Heart right ventricle (tissue), 16 donors: ENCODE measurements around the gene N4BP2L2. TPM values are rescaled to one million over a fixed set of nuclear protein-coding genes. Genes with fewer than 3 reads are reported as not detected.

ENCODE experiments used
- ATAC-seq, 8 donors: fragments of 200-7000 bp; cut with Tn5 transposase; one replicate each; pipeline ENCODE4 v1.9.1; 2020; ENCODE audit warnings: mild to moderate bottlenecking in 8 of 8, moderate library complexity in 8 of 8, moderate number of reproducible peaks in 1 of 8
- DNase-seq, 2 donors: peaks; one replicate each; pipeline ENCODE4 v3.0.0-alpha.2; 2020
- H3K27ac ChIP-seq, 10 donors: fragments of 200-600 bp; sonication (generic) in 2 of 10; one replicate each; pipeline versions ENCODE4 v1.5.0 to v1.8.0; 2020 to 2022; ENCODE audit warnings: mild to moderate bottlenecking in 3 of 10
- H3K27me3 ChIP-seq, 7 donors: fragments of 200-600 bp; one replicate each; pipeline ENCODE4 v1.8.0; 2021 to 2022; ENCODE audit warnings: mild to moderate bottlenecking in 2 of 7
- H3K36me3 ChIP-seq, 9 donors: fragments of 200-600 bp; sonication (generic) in 1 of 9; one replicate each; pipeline versions ENCODE4 v1.5.0 to v1.8.0; 2020 to 2022; ENCODE audit warnings: mild to moderate bottlenecking in 2 of 9
- H3K4me1 ChIP-seq, 9 donors: fragments of 200-600 bp; sonication (generic) in 1 of 9; one replicate each; pipeline versions ENCODE4 v1.5.0 to v1.8.0; 2020 to 2022; ENCODE audit warnings: mild to moderate bottlenecking in 4 of 9
- H3K4me3 ChIP-seq, 10 donors: fragments of 200-600 bp; sonication (generic) in 2 of 10; one replicate each; pipeline versions ENCODE4 v1.5.0 to v1.8.0; 2020 to 2022; ENCODE audit warnings: mild to moderate bottlenecking in 7 of 10, moderate library complexity in 2 of 10
- H3K9me3 ChIP-seq, 11 donors: fragments of 200-600 bp in 10 of 11; sonication (generic) in 2 of 11; one replicate each; pipeline versions ENCODE4 v1.5.0 to v1.8.0; 2013 to 2022; ENCODE audit warnings: mild to moderate bottlenecking in 2 of 11, control low read depth in 1 of 11, moderate library complexity in 1 of 11
- WGBS, 2 donors: extraction: QIAGEN DNeasy Blood & Tissue Kit; methylation state at CpG; one replicate each; pipeline ENCODE4 v1.1.7; 2013; ENCODE audit warnings: inconsistent platforms in 1 of 2; 5-methylcytosine and 5-hydroxymethylcytosine counted together
- intact Hi-C, 10 donors: fragments of 100-400 bp; cut with DNase I; formaldehyde crosslinking; loops; one replicate each; pipeline versions ENCODE4 v1.11.1 to v1.14.2; 2022
- polyA plus RNA-seq, 2 donors: library from polyadenylated mRNA; stranded (reverse); fragments of 200-250 nt; gene quantifications; one replicate each; pipeline ENCODE4 v1.2.3, GENCODE V29; 2013
- total RNA-seq, 10 donors: library from RNA; stranded (reverse); fragmentation: NEBNext Ultra II Directional in 3 of 10; extraction: Animal tissue kit (Norgen Biotek cat#: 25700) in 3 of 10; gene quantifications; one replicate each; pipeline versions ENCODE4 v1.2.1 to v1.2.4, GENCODE V29; 2021 to 2023
- TF ChIP-seq, protein P1 (sequence below), 9 donors: fragments of 200-600 bp; sonication (generic) in 2 of 9; IDR thresholded peaks; one replicate each; pipeline versions ENCODE4 v1.5.0 to v1.8.0; 2021 to 2022; ENCODE audit warnings: antibody characterized with exemption in 9 of 9, mild to moderate bottlenecking in 5 of 9, moderate library complexity in 1 of 9
- donor health status: Arrhythmogenic right ventricular cardiomyopathy.
- donor health status: ischemic (EF 13 %, LVEDD 7.1; RV severe dilation, severe dysfunction).
- donor health status: healthy with polysubstance abuse.
- donor health status: DM: no; HTN: yes; CAD: no.
- donor health status: DM: no; HTN: no; CAD: no.
- donor health status: ischemic (EF 25% LVEDD 6.9; RV normal size, moderate dysfunction).
- donor health status: ischemic (EF 25% LVEDD 5.7; RV mildly dilated, moderate dysfunction).
- donor health status: healthy.
- donor health status: DM: yes; HTN: yes; CAD: no.
- donor health status: Ischemic cardiomyopathy.
- donor health status: ischemic (EF 35%, LVEDD 5.7; RV mildly dilated, moderate dysfunction).
- donor health status: nonischemic (EF 11% LVEDD 7.7; RV severe dilation, severe dysfunction).
- donor health status: DM: yes; HTN: yes; CAD: no.
- donor health status: PGD.
- donor health status: ischemic (EF 29% LVEDD 5.4; RV normal size, mild dysfunction).
- donor health status: nonischemic (EF 23%, LVEDD 6.1; RV moderate dilation, normal function).

The N4BP2L2 gene
- total and polyA plus RNA-seq, 12 donors: 28.2 to 162 (median 132) TPM

- DNase-seq (peak; percentile 44 to 46), ATAC-seq (peak; percentile 73 to 96 (median 86))
- WGBS, 2 donors: 29 to 37% methylated on average over 27 of the region's 27 CpGs
- H3K36me3 ChIP-seq: peaks cover 0 to 30% (median 0%) of the 10 kb centered on the region in 9 donors
- intact Hi-C loops: no loop called here
- H3K27me3 ChIP-seq: no peaks in the 10 kb centered on the region
- H3K4me3 ChIP-seq: peak overlapping the region in 9 of 10 donors; percentile 2 to 46 (median 41)
- H3K9me3 ChIP-seq: no peaks in the 10 kb centered on the region
- H3K4me1 ChIP-seq: peaks cover 0 to 18% (median 13%) of the 10 kb centered on the region in 9 donors
- TF ChIP-seq, protein P1, sequence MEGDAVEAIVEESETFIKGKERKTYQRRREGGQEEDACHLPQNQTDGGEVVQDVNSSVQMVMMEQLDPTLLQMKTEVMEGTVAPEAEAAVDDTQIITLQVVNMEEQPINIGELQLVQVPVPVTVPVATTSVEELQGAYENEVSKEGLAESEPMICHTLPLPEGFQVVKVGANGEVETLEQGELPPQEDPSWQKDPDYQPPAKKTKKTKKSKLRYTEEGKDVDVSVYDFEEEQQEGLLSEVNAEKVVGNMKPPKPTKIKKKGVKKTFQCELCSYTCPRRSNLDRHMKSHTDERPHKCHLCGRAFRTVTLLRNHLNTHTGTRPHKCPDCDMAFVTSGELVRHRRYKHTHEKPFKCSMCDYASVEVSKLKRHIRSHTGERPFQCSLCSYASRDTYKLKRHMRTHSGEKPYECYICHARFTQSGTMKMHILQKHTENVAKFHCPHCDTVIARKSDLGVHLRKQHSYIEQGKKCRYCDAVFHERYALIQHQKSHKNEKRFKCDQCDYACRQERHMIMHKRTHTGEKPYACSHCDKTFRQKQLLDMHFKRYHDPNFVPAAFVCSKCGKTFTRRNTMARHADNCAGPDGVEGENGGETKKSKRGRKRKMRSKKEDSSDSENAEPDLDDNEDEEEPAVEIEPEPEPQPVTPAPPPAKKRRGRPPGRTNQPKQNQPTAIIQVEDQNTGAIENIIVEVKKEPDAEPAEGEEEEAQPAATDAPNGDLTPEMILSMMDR (IDR thresholded peaks at IDR 0.05): no peak
- H3K27ac ChIP-seq: peak overlapping the region in 6 of 10 donors; percentile 25 to 77 (median 48)
Observed at GRCh38 chr13:32409561-32410421, 128.8 kb downstream of the N4BP2L2 start.

- ATAC-seq: no peak
- intact Hi-C loops: no loop called here
Observed at GRCh38 chr13:32409001-32409313, 129.6 kb downstream of the N4BP2L2 start.

DNA sequence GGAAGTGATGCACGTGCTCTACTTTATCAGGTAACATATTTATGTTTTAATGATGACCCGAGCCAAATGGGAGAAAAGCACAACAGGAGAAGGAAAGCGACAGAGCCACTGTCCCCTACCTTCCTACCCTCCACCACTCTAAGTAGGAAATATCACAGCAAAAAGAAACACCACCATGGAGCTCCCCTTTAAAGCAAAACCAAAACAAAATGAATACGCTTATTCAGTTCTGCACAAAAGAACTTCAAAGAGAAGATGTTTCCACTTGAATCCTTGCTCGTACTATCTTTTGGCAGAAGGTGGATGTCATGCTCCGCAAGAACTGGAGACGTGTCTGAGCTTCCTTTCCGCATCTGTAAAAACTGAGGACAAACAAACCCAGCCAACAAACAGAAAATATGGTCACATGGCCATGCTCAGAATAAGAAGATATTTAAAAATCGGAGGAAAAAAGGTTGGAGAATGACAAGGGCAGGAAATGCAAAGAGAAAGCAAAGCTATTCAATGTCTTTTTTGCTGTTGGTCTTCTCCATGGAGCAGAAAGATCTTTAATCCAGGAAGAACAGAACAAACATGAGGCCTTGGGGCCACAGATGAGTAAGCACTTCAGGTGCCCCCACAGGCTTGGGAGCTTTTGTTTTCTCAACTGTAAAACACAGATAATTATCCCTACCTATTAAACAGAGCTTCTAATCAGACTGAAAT, 130.1 kb downstream of the N4BP2L2 start:
- no peak overlapping the region for H3K27ac ChIP-seq
- no peaks in the 10 kb centered on the region for H3K27me3 ChIP-seq
- H3K36me3 ChIP-seq: peaks cover 0 to 43% (median 0%) of the 10 kb centered on the region in 9 donors
- no peaks in the 10 kb centered on the region for H3K9me3 ChIP-seq
- H3K4me1 ChIP-seq: peaks cover 0 to 18% (median 13%) of the 10 kb centered on the region in 9 donors
- ATAC-seq (no peak), DNase-seq (no peak)
- 90 to 92% methylated on average over 9 of the region's 9 CpGs for WGBS, 2 donors
- TF ChIP-seq, protein P1 (IDR thresholded peaks at IDR 0.05): no peak
- intact Hi-C loops: no loop called here
- H3K4me3 ChIP-seq: no peak overlapping the region

More at GRCh38 chr13:32409001-32409313, 129.6 kb downstream of the N4BP2L2 start:
- peaks cover 0 to 38% (median 0%) of the 10 kb centered on the region in 9 donors for H3K36me3 ChIP-seq
- 93 to 94% methylated on average over 6 of the region's 6 CpGs for WGBS, 2 donors
- H3K4me3 ChIP-seq: no peak overlapping the region
- H3K27me3 ChIP-seq: no peaks in the 10 kb centered on the region
- no peak overlapping the region for H3K27ac ChIP-seq
- TF ChIP-seq, protein P1 (IDR thresholded peaks at IDR 0.05): no peak
- H3K9me3 ChIP-seq: no peaks in the 10 kb centered on the region
- no peak for DNase-seq
- H3K4me1 ChIP-seq: peaks cover 0 to 18% (median 13%) of the 10 kb centered on the region in 9 donors

DNA sequence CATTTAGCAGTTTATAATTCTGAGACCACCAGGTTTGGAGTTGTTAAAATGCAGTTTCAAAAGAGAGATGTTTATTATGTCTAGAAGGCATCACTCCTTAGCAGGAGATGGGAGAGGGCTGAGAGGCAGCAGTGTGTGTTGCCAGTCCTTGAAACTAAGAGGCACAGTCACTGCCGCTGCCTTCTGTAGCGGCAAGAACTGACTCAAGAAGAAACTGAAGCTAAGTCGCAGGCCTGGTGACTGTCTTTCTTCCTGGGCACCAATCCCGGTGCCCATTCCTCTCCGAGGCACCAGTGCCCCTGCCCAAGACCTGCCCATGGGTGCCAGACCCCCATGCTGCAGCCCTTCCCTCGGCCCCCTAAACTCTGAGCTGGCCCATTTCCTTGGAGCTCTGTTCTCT, 130.7 kb downstream of the N4BP2L2 start:
- ATAC-seq (no peak), DNase-seq (no peak)
- H3K36me3 ChIP-seq: peaks cover 0 to 49% (median 0%) of the 10 kb centered on the region in 9 donors
- no peaks in the 10 kb centered on the region for H3K9me3 ChIP-seq
- 96 to 97% methylated on average over 6 of the region's 6 CpGs for WGBS, 2 donors
- H3K27me3 ChIP-seq: no peaks in the 10 kb centered on the region
- no peak overlapping the region for H3K27ac ChIP-seq
- no peak overlapping the region for H3K4me3 ChIP-seq
- TF ChIP-seq, protein P1 (IDR thresholded peaks at IDR 0.05): no peak
- H3K4me1 ChIP-seq: peaks cover 0 to 18% (median 13%) of the 10 kb centered on the region in 9 donors
- intact Hi-C loops: no loop called here
